CD4-positive, alpha-beta T cell treated with Interleukin-17A for 4 hours (primary cell): ENCODE results near the gene RASEF.

ENCODE experiments used
- DNase-seq: peaks from one replicate; pipeline ENCODE4 v3.0.0-alpha.2; 2020; ENCODE audit warnings: mixed read lengths

Gene RASEF

GRCh38 chr9:83047839-83048775 lies 14.8 kb downstream of the RASEF start:
- no peak for DNase-seq

DNA sequence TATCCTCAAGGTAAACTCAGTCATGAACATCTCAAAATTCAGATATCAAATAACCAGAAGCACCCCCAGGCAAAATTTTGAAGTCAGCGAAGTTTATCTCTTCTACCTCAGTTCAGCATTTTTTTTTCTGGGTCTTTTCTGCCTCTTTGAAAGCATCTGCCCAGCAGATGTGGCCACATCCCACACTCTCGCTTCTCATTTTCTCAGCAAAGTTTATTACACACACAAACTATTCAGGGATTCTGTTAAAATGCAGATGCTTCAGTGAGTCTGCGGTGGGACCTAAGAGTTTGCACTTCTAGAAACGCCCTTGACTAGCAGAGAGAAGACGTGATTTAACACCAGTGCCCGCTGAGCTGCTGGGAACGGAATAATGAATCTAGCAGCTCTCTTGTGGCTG lies 19.3 kb downstream of the RASEF start:
- DNase-seq: no peak

DNA sequence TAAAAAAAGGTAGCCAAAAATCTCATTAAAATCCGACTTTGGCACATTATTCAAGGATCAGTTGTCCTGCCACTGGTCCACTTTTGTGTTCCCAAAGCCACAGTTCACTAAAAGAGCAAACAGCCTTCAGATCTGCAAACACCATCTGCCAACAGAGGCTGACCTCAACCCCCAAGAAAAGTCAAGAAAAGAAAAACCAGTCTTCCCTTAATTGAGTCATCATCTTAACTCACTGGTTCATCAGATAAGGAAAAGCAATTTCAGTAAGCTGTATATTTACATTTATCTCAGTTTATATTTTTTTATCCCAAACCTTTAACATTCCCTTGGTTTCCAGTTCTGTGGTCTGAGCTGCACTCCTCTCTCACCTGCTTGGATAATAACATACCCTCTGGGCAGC lies 21.2 kb downstream of the RASEF start:
- no peak for DNase-seq

- no peak for DNase-seq
Observed at GRCh38 chr9:83039303-83039702, 23.6 kb downstream of the RASEF start.

GRCh38 chr9:83036043-83036442 lies 26.9 kb downstream of the RASEF start:
- DNase-seq: no peak

- no peak for DNase-seq
Observed at GRCh38 chr9:83035143-83035542, 27.8 kb downstream of the RASEF start.

GRCh38 chr9:83034587-83034986 lies 28.4 kb downstream of the RASEF start:
- no peak for DNase-seq

- no peak for DNase-seq
Observed at GRCh38 chr9:83034026-83034425, 28.9 kb downstream of the RASEF start.

DNA sequence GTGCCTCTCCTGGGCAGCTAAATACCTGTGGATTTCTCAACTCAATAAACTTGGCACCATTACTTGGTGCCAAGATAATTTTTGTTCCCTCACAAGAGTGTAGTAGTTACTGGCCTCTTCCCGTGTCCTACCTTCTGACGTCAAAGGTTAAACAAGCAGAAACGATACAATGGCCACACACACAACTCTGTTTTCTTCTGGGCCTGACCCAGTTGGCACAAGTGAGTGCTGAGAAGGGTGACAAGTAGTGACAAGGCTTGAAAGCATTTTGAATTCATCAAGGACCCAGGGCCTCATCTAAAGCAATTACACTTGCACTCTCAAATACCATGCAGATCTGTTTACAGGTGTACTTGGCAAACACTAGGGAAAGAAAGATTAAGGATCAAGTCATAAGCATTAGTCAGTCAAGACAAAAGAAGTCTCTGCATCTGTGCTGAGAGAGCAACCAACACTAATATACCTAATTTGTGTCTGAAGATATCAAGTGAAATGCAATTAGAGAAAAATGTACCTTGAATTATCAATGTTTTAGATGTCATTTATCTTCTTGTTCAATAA lies 30.8 kb downstream of the RASEF start:
- no peak for DNase-seq

- no peak for DNase-seq
Observed at GRCh38 chr9:83030391-83031107, 32.4 kb downstream of the RASEF start.

DNA sequence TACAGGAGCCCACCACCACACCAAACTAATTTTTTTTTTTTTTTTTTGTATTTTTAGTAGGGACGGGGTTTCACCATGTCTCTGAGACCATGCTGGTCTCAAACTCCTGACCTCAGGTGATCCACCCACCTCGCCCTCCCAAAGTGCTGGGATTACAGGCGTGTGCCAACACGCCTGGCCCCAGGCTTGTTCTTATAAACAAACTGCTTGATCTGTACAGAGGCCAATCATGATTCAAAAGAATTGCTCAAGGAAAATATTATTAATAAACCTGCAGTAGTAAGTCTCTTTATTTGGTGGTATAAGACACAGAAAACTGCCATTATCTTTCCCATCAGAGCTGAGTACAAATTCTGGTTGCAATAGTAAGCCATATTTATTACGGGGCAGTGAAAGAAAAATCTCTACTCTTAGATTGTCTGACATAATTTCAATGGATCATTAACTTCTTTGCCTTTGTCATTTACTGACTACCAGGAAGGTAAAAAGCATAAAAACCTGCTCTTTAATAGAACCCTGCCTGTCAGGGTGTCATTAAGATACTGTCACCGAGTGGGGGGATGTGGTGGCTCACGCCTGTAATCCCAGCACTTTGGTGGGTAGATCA lies 33.3 kb downstream of the RASEF start:
- no peak for DNase-seq

- no peak for DNase-seq
Observed at GRCh38 chr9:83027153-83027891, 35.6 kb downstream of the RASEF start.

- no peak for DNase-seq
Observed at GRCh38 chr9:83024506-83025125, 38.3 kb downstream of the RASEF start.

DNA sequence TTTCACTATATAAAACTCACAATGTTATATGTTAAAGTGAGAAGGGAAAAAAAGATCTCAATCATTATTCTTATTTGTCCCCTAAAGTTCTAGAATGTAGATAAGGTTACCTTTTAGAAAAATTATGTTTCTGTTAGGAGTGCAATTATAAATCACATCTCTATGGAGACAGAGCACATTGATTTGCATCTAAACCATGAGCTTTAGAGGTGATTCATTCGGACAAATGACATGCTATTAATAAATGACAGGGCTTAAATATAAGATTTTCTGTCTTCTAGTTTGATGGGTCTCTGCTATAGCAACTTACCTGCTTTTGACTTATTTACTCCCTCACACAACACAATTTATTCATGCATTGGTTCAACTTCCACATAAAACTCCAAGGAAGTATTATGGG lies 39.8 kb downstream of the RASEF start:
- DNase-seq: no peak

DNA sequence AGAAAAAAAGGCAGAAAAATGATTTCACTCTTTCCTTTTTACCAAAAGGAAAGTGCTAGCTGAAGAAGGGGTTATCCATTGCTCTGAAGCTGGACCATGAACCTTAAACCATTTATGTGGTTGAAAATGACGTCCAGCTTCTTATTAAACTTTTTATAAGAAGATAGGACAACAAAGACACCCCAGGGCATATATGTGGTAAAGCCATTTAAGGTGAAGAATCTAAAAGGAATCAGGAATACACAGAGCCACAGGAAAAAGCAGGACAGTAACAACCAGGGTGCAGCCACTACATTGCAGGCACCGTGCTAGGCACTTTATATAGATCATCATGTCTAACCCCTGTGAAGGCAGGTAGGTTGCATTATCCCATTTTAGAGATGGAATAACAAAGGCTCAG lies 42.1 kb downstream of the RASEF start:
- DNase-seq: no peak

GRCh38 chr9:83020327-83020726 lies 42.6 kb downstream of the RASEF start:
- no peak for DNase-seq

GRCh38 chr9:83019246-83019645 lies 43.7 kb downstream of the RASEF start:
- DNase-seq: no peak

DNA sequence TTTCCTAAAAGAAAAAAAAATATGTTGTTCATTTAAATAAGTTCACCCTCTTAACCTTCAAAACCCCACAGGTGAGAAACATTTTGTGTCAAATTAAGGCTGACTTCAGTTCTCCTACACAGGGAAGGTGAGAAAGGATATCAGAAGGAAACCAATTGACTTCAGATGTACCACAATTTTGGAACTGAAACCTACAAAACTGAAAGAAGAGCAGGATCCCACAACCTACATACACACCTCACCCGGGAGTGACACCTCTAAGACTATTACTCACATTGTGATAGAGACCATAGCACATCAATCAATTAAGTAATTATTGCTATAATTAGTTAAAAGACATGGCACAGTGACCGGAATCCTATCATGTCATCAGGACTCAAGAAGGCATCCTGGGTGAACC lies 47.0 kb downstream of the RASEF start:
- DNase-seq: no peak

GRCh38 chr9:83013867-83014605 lies 48.9 kb downstream of the RASEF start:
- no peak for DNase-seq

GRCh38 chr9:83012922-83013838 lies 49.8 kb downstream of the RASEF start:
- DNase-seq: no peak
